Measurements from ENCODE around the gene ADSL. TPM values are rescaled to one million over a fixed set of nuclear protein-coding genes. Genes with fewer than 3 reads are reported as not detected.

ADSL gene
- total RNA-seq, 1 donor from 2014 or later: 83.4 TPM

DNA sequence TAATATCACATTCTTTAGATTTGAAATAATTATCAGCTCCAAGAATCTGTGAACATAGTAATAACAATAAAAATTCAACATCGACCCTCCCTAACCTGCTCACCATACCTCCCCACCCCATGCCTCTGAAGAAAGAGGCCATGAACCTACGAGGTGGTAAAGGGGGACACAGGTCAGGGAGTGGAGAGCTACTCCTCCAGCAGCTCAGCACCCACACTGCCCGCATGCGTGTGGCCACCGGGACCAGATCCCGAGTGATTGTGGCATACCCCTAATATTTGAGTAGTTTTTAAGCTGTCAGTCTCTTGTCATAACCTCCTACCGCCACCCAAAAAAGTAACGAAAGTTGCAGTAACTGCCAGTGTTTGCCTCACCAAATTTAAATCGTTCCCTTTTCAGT is 16.8 kb upstream of the ADSL start:
- no peak overlapping the region for H3K27ac ChIP-seq (ENCODE audit: low read depth, low read length)
- Mint-ChIP-seq H3K4me1 (ENCODE audit: low read depth, unreplicated experiment) (peaks cover 33% of the 10 kb centered on the region), H3K27me3 (ENCODE audit: low read depth, unreplicated experiment) (no peaks in the 10 kb centered on the region), H3K27ac (ENCODE audit: unreplicated experiment) (no peak overlapping the region), H3K36me3 (ENCODE audit: low read depth, unreplicated experiment) (peaks cover 12% of the 10 kb centered on the region), H3K9me3 (ENCODE audit: unreplicated experiment) (no peaks in the 10 kb centered on the region), H3K4me3 (ENCODE audit: unreplicated experiment) (no peak overlapping the region)
- DNase-seq (ENCODE audit: low read depth) (no peak), FAIRE-seq (no peak)
- no peaks in the 10 kb centered on the region for H3K27me3 ChIP-seq (ENCODE audit: insufficient read depth, low read length)
- peaks cover 20% of the 10 kb centered on the region for H3K4me1 ChIP-seq (ENCODE audit: insufficient read depth, low read length)
- H3K36me3 ChIP-seq (ENCODE audit: insufficient read depth, low read length): peaks cover 3% of the 10 kb centered on the region
- H3K9me3 ChIP-seq (ENCODE audit: insufficient read depth, low read depth, low read length): no peaks in the 10 kb centered on the region
- TF ChIP-seq, protein P1, sequence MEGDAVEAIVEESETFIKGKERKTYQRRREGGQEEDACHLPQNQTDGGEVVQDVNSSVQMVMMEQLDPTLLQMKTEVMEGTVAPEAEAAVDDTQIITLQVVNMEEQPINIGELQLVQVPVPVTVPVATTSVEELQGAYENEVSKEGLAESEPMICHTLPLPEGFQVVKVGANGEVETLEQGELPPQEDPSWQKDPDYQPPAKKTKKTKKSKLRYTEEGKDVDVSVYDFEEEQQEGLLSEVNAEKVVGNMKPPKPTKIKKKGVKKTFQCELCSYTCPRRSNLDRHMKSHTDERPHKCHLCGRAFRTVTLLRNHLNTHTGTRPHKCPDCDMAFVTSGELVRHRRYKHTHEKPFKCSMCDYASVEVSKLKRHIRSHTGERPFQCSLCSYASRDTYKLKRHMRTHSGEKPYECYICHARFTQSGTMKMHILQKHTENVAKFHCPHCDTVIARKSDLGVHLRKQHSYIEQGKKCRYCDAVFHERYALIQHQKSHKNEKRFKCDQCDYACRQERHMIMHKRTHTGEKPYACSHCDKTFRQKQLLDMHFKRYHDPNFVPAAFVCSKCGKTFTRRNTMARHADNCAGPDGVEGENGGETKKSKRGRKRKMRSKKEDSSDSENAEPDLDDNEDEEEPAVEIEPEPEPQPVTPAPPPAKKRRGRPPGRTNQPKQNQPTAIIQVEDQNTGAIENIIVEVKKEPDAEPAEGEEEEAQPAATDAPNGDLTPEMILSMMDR (IDR thresholded peaks at IDR 0.05; ENCODE audit: insufficient read depth, low read depth, low read length): no peak
- TF ChIP-seq EZH2 (IDR thresholded peaks at IDR 0.05; ENCODE audit: insufficient read depth, low read length): no peak
- H3K4me2 ChIP-seq (ENCODE audit: low read length): no peak overlapping the region
- no peak overlapping the region for H2AFZ ChIP-seq (ENCODE audit: low read depth, low read length)
- H3K4me3 ChIP-seq (ENCODE audit: insufficient read depth, low read depth, low read length): no peak overlapping the region
- no peaks in the 10 kb centered on the region for H3K79me2 ChIP-seq (ENCODE audit: insufficient read depth, low read length)
- no peak overlapping the region for H3K9ac ChIP-seq (ENCODE audit: low read length)
- peaks cover 12% of the 10 kb centered on the region for H4K20me1 ChIP-seq (ENCODE audit: insufficient read depth, low read length)

DNA sequence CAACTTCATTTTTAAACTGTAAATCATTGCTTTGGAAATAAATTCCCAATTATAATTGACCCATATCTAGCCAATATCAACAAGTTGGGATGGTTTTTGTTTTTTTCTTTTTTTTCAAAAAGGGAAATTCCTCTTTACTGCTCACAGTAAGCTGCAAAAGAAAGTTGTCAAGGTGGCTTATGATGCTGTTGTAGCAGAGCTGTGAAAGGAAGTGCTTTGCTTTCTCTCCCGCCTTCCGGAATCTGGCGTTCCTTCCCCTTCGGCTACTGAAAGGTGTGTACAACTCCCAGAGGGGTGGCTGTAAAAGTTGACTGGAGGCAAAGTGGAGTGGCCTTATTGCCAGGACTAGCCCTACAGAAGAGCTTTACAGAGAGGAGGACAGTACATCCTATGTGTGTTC is 16.2 kb upstream of the ADSL start:
- TF ChIP-seq EZH2 (IDR thresholded peaks at IDR 0.05; ENCODE audit: insufficient read depth, low read length): no peak
- TF ChIP-seq, protein P1 (IDR thresholded peaks at IDR 0.05; ENCODE audit: insufficient read depth, low read depth, low read length): no peak
- H2AFZ ChIP-seq (ENCODE audit: low read depth, low read length): no peak overlapping the region
- peaks cover 3% of the 10 kb centered on the region for H3K36me3 ChIP-seq (ENCODE audit: insufficient read depth, low read length)
- DNase-seq (ENCODE audit: low read depth) (no peak), FAIRE-seq (no peak)
- H3K27me3 Mint-ChIP-seq (ENCODE audit: low read depth, unreplicated experiment): no peaks in the 10 kb centered on the region
- H3K4me1 ChIP-seq (ENCODE audit: insufficient read depth, low read length): peaks cover 20% of the 10 kb centered on the region
- H3K4me1 Mint-ChIP-seq (ENCODE audit: low read depth, unreplicated experiment): peaks cover 26% of the 10 kb centered on the region
- H3K4me3 ChIP-seq (ENCODE audit: insufficient read depth, low read depth, low read length): no peak overlapping the region
- no peaks in the 10 kb centered on the region for H3K79me2 ChIP-seq (ENCODE audit: insufficient read depth, low read length)
- H4K20me1 ChIP-seq (ENCODE audit: insufficient read depth, low read length): peaks cover 12% of the 10 kb centered on the region
- peaks cover 12% of the 10 kb centered on the region for H3K36me3 Mint-ChIP-seq (ENCODE audit: low read depth, unreplicated experiment)
- H3K9ac ChIP-seq (ENCODE audit: low read length): no peak overlapping the region
- no peak overlapping the region for H3K4me2 ChIP-seq (ENCODE audit: low read length)
- H3K4me3 Mint-ChIP-seq (ENCODE audit: unreplicated experiment): no peak overlapping the region
- H3K9me3 ChIP-seq (ENCODE audit: insufficient read depth, low read depth, low read length): no peaks in the 10 kb centered on the region
- H3K9me3 Mint-ChIP-seq (ENCODE audit: unreplicated experiment): no peaks in the 10 kb centered on the region
- H3K27ac ChIP-seq (ENCODE audit: low read depth, low read length): no peak overlapping the region
- no peak overlapping the region for H3K27ac Mint-ChIP-seq (ENCODE audit: unreplicated experiment)
- H3K27me3 ChIP-seq (ENCODE audit: insufficient read depth, low read length): no peaks in the 10 kb centered on the region

DNA sequence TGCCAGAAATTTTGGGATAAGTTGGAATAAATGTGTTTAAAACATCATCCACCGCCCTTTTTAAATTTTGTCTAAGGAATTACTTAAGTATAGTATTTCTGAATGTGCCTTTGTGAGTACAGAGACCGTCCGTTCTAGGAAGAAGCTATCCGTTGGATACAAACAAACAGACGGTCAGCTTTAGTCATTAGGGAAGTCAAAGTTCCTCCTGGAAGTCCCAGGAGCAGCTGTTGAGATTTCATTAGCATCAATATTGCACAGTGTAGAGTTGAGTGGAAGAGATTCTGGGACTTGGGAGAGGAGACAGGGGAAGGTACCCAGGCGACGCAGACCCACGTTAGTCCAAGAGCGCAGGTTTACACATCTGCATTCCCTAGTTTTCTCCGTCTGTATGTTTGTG is 15.7 kb upstream of the ADSL start:
- Mint-ChIP-seq H3K36me3 (ENCODE audit: low read depth, unreplicated experiment) (peaks cover 12% of the 10 kb centered on the region), H3K27ac (ENCODE audit: unreplicated experiment) (no peak overlapping the region), H3K9me3 (ENCODE audit: unreplicated experiment) (no peaks in the 10 kb centered on the region), H3K4me3 (ENCODE audit: unreplicated experiment) (no peak overlapping the region), H3K27me3 (ENCODE audit: low read depth, unreplicated experiment) (no peaks in the 10 kb centered on the region), H3K4me1 (ENCODE audit: low read depth, unreplicated experiment) (peaks cover 22% of the 10 kb centered on the region)
- H3K79me2 ChIP-seq (ENCODE audit: insufficient read depth, low read length): no peaks in the 10 kb centered on the region
- FAIRE-seq (no peak), DNase-seq (ENCODE audit: low read depth) (no peak)
- H3K4me3 ChIP-seq (ENCODE audit: insufficient read depth, low read depth, low read length): no peak overlapping the region
- H3K36me3 ChIP-seq (ENCODE audit: insufficient read depth, low read length): peaks cover 3% of the 10 kb centered on the region
- no peak overlapping the region for H2AFZ ChIP-seq (ENCODE audit: low read depth, low read length)
- H3K9ac ChIP-seq (ENCODE audit: low read length): no peak overlapping the region
- no peaks in the 10 kb centered on the region for H3K27me3 ChIP-seq (ENCODE audit: insufficient read depth, low read length)
- TF ChIP-seq, protein P1 (IDR thresholded peaks at IDR 0.05; ENCODE audit: insufficient read depth, low read depth, low read length): no peak
- TF ChIP-seq EZH2 (IDR thresholded peaks at IDR 0.05; ENCODE audit: insufficient read depth, low read length): no peak
- peaks cover 8% of the 10 kb centered on the region for H4K20me1 ChIP-seq (ENCODE audit: insufficient read depth, low read length)
- H3K27ac ChIP-seq (ENCODE audit: low read depth, low read length): no peak overlapping the region
- H3K4me1 ChIP-seq (ENCODE audit: insufficient read depth, low read length): peaks cover 20% of the 10 kb centered on the region
- H3K4me2 ChIP-seq (ENCODE audit: low read length): no peak overlapping the region
- H3K9me3 ChIP-seq (ENCODE audit: insufficient read depth, low read depth, low read length): no peaks in the 10 kb centered on the region

All from astrocyte (in vitro differentiated cells and primary cell).